ENCODE results near the gene PIP5K1A.

DNA sequence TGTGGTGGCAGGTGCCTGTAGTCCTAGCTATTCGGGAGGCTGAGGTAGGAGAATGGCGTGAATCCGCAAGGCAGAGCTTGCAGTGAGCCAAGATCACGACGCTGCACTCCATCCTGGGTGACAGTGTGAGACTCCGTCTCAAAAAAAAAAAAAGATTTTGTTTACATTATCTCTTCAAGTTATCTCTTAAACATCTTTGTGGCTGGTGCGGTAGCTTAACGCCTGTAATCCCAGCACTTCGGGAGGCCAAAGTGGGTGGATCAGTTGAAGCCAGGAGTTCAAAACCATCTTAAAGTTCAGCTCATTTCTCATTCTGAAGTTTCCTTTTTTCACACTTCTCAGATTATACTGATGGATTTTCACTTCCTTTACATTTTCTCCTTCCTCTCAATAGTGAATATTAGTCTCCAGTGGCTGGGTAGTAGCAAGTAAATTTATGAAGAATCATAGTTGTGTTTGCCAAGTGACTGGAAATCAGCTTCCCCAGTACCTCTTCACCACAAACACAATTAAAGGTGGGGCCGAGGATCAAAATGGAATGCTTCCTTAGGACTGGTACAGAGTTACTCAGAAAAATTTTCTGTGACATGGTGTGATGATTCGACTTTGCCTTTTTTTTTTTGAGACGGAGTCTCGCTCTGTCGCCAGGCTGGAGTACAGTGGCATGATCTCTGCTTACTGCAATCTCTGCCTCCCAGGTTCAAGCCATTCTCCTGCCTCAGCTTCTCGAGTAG lies 13.8 kb downstream of the PIP5K1A start:
- TF ChIP-seq POLR2A (IDR thresholded peaks at IDR 0.05; ENCODE audit: control extremely low read depth in 1 of 2, low read depth in 2 of 2, low read length in 2 of 2) (no peak), TCF12 (IDR thresholded peaks at IDR 0.05; ENCODE audit: low read depth, low read length) (no peak), EP300 (IDR thresholded peaks at IDR 0.05; ENCODE audit: borderline replicate concordance in 1 of 2, low read depth in 2 of 2, low read length in 2 of 2) (no peak)
- TF ChIP-seq, protein P1, sequence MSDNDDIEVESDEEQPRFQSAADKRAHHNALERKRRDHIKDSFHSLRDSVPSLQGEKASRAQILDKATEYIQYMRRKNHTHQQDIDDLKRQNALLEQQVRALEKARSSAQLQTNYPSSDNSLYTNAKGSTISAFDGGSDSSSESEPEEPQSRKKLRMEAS (IDR thresholded peaks at IDR 0.05), result no peak
- TF ChIP-seq, protein P2, sequence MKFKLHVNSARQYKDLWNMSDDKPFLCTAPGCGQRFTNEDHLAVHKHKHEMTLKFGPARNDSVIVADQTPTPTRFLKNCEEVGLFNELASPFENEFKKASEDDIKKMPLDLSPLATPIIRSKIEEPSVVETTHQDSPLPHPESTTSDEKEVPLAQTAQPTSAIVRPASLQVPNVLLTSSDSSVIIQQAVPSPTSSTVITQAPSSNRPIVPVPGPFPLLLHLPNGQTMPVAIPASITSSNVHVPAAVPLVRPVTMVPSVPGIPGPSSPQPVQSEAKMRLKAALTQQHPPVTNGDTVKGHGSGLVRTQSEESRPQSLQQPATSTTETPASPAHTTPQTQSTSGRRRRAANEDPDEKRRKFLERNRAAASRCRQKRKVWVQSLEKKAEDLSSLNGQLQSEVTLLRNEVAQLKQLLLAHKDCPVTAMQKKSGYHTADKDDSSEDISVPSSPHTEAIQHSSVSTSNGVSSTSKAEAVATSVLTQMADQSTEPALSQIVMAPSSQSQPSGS (IDR thresholded peaks at IDR 0.05; ENCODE audit: low read length), result no peak

Measured in H1 (cell line).